CD4-positive, alpha-beta T cell treated with Interleukin-17A for 4 hours (primary cell): ENCODE results near the gene FBXO27.
A peak's percentile ranks its signal among the peaks of the same experiment; 100 is the strongest.
"Not testable (repeated sequence)": the region's sequence is repeated elsewhere in the genome, so short reads cannot be mapped to it uniquely, and the experiment has no call there.

Experiments used
- DNase-seq: peaks from one replicate; pipeline ENCODE4 v3.0.0-alpha.2; 2020; ENCODE audit warnings: mixed read lengths

The FBXO27 gene

GRCh38 chr19:39037194-39037593, 4.8 kb upstream of the FBXO27 start:
- DNase-seq = no peak

- no peak for DNase-seq
Measured at GRCh38 chr19:39036581-39036980, 4.2 kb upstream of the FBXO27 start.

GRCh38 chr19:39031368-39032062, 834 bp downstream of the FBXO27 start:
- peak; percentile 88 for DNase-seq

GRCh38 chr19:39030854-39031367, 1.4 kb downstream of the FBXO27 start:
- no peak for DNase-seq

- no peak for DNase-seq
Measured at GRCh38 chr19:39024875-39025641, 7.3 kb downstream of the FBXO27 start.

GRCh38 chr19:39021063-39021462, 11.3 kb downstream of the FBXO27 start:
- DNase-seq = no peak

GRCh38 chr19:39017646-39018045, 14.7 kb downstream of the FBXO27 start:
- DNase-seq = no peak

- DNase-seq = no peak
Measured at GRCh38 chr19:39017026-39017425, 15.3 kb downstream of the FBXO27 start.

- DNase-seq = no peak
Measured at GRCh38 chr19:39014037-39014436, 18.3 kb downstream of the FBXO27 start.

- no peak for DNase-seq
Measured at GRCh38 chr19:39009001-39009400, 23.3 kb downstream of the FBXO27 start.

GRCh38 chr19:39008137-39008536, 24.2 kb downstream of the FBXO27 start:
- DNase-seq = no peak

- DNase-seq = no peak
Measured at GRCh38 chr19:39007096-39007495, 25.3 kb downstream of the FBXO27 start.

- DNase-seq = no peak
Measured at GRCh38 chr19:39004403-39004802, 27.9 kb downstream of the FBXO27 start.

GRCh38 chr19:39003796-39004195, 28.6 kb downstream of the FBXO27 start:
- no peak for DNase-seq

GRCh38 chr19:39003188-39003587, 29.2 kb downstream of the FBXO27 start:
- no peak for DNase-seq

- DNase-seq = no peak
Measured at GRCh38 chr19:39001041-39001440, 31.3 kb downstream of the FBXO27 start.

- not testable (repeated sequence) for DNase-seq
Measured at GRCh38 chr19:38997576-38997975, 34.8 kb downstream of the FBXO27 start.

- no peak for DNase-seq
Measured at GRCh38 chr19:38993271-38993670, 39.1 kb downstream of the FBXO27 start.

- DNase-seq = no peak
Measured at GRCh38 chr19:38990949-38991697, 41.2 kb downstream of the FBXO27 start.

- not testable (repeated sequence) for DNase-seq
Measured at GRCh38 chr19:38989614-38990013, 42.7 kb downstream of the FBXO27 start.

- DNase-seq = no peak
Measured at GRCh38 chr19:38989066-38989605, 43.2 kb downstream of the FBXO27 start.

- not testable (repeated sequence) for DNase-seq
Measured at GRCh38 chr19:38988627-38989026, 43.7 kb downstream of the FBXO27 start.

- not testable (repeated sequence) for DNase-seq
Measured at GRCh38 chr19:38987745-38988144, 44.6 kb downstream of the FBXO27 start.
